Prostate gland (tissue), 2 donors: ENCODE data around the gene SUPT6H.

Experiments
- CTCF ChIP-seq, 4 experiments: fragments of 200-600 bp in 2 of 4; fragments of 450-650 bp in 2 of 4; sonication (generic) in 2 of 4; IDR thresholded peaks; 1 replicate in 3 of 4; 2 replicates in 1 of 4; pipeline ENCODE4 v1.5.1; 2016 to 2019; ENCODE audit warnings: antibody characterized with exemption in 4 of 4, mild to moderate bottlenecking in 2 of 4, moderate library complexity in 2 of 4
- POLR2A ChIP-seq: fragments of 450-650 bp; IDR thresholded peaks from one replicate; pipeline ENCODE4 v1.6.1; 2016; ENCODE audit warnings: antibody characterized with exemption, mild to moderate bottlenecking
- POLR2AphosphoS5 ChIP-seq: sonication (generic); formaldehyde crosslinking; IDR thresholded peaks from one replicate; pipeline ENCODE4 v1.6.1; 2017; ENCODE audit warnings: antibody characterized with exemption

- TF ChIP-seq CTCF (IDR thresholded peaks at IDR 0.05) (no peak), POLR2A (no peak), POLR2AphosphoS5 (no peak)
Measured at GRCh38 chr17:28735242-28735722, 73.3 kb downstream of the SUPT6H start.
